Panc1 (cell line): Measurements from ENCODE around the gene FAT1.

Source experiments
- CTCF ChIP-seq: fragments of 450-650 bp; IDR thresholded peaks from 2 replicates; pipeline ENCODE4 v1.5.1; 2017; ENCODE audit warnings: mild to moderate bottlenecking
- POLR2AphosphoS5 ChIP-seq: IDR thresholded peaks from 2 replicates; pipeline ENCODE4 v1.6.1; 2012; ENCODE audit warnings: mild to moderate bottlenecking, low read depth, low read length, moderate library complexity
- TCF7L2 ChIP-seq: IDR thresholded peaks from 2 replicates; pipeline ENCODE4 v1.6.1; 2011; ENCODE audit warnings: mild to moderate bottlenecking, low read depth, low read length, inconsistent platforms

- TF ChIP-seq CTCF (no peak), POLR2AphosphoS5 (no peak), TCF7L2 (no peak)
Observed at GRCh38 chr4:186570193-186570996, 153.3 kb downstream of the FAT1 start.
